Spleen (tissue), 7 donors: ENCODE measurements around the gene SERPINA4.

ENCODE experiments used
- POLR2AphosphoS5 ChIP-seq, 3 donors: sonication (generic); formaldehyde crosslinking; IDR thresholded peaks; one replicate each; pipeline ENCODE4 v1.5.1; 2017; ENCODE audit warnings: antibody characterized with exemption in 3 of 3
- TF ChIP-seq, protein P1 (sequence below), 11 experiments: fragments of 200-600 bp in 7 of 11; fragments of 450-650 bp in 4 of 11; sonication (generic) in 4 of 11; IDR thresholded peaks in 8 of 11; conservative IDR thresholded peaks in 3 of 11; 1 replicate in 7 of 11; 2 replicates in 4 of 11; pipeline versions ENCODE4 v1.4.0 to v1.8.0; 2016 to 2021; ENCODE audit warnings: antibody characterized with exemption in 11 of 11, inconsistent platforms in 4 of 11, mild to moderate bottlenecking in 1 of 11
- donor health status: DM: no; HTN: no; CAD: no; lungs with moderate emphysema.
- donor health status: DM: no; HTN: no; CAD: no.
- donor health status: DM: no; HTN: no; CAD: no.

DNA sequence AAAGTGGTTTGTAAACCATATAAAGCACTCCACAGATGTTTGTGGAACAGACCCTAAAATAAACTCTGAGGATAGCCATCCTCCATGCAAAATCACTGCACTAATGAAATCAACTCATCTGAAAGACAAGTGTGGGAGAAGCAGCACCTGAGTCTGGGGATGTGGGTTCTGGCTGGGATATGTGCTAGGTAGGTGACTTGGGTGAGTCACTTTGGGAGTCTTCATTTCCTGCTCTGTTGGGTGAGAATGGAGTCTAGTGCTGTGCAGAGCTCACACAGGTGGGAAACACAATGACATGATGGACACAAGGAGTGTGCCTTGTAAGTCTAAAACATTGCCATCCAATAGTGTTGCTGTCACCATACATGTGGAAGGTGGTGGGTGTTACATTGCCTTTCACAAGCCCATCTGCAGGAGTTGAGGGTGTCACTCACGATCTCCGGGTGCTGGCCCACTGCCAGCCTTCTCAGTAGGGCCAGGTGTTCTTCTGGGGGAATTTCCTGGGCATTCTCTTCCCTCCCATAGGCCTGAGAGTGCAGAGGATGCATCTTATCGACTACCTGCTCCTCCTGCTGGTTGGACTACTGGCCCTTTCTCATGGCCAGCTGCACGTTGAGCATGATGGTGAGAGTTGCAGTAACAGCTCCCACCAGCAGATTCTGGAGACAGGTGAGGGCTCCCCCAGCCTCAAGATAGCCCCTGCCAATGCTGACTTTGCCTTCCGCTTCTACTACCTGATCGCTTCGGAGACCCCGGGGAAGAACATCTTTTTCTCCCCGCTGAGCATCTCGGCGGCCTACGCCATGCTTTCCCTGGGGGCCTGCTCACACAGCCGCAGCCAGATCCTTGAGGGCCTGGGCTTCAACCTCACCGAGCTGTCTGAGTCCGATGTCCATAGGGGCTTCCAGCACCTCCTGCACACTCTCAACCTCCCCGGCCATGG lies 2.0 kb downstream of the SERPINA4 start:
- TF ChIP-seq POLR2AphosphoS5 (IDR thresholded peaks at IDR 0.05), result no peak
- TF ChIP-seq, protein P1, sequence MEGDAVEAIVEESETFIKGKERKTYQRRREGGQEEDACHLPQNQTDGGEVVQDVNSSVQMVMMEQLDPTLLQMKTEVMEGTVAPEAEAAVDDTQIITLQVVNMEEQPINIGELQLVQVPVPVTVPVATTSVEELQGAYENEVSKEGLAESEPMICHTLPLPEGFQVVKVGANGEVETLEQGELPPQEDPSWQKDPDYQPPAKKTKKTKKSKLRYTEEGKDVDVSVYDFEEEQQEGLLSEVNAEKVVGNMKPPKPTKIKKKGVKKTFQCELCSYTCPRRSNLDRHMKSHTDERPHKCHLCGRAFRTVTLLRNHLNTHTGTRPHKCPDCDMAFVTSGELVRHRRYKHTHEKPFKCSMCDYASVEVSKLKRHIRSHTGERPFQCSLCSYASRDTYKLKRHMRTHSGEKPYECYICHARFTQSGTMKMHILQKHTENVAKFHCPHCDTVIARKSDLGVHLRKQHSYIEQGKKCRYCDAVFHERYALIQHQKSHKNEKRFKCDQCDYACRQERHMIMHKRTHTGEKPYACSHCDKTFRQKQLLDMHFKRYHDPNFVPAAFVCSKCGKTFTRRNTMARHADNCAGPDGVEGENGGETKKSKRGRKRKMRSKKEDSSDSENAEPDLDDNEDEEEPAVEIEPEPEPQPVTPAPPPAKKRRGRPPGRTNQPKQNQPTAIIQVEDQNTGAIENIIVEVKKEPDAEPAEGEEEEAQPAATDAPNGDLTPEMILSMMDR (IDR thresholded peaks at IDR 0.05 in 8 of 11, conservative IDR thresholded peaks at IDR 0.05 in 3 of 11), result no peak
